GM18508 (cell line): ENCODE results near the gene ARPC1A.
"Not testable (repeated sequence)": the region's sequence is repeated elsewhere in the genome, so short reads cannot be mapped to it uniquely, and the experiment has no call there.

Source experiments
- ATAC-seq: cut with Tn5 transposase; IDR thresholded peaks from one replicate; pipeline ENCODE4 v1.9.1; 2021; ENCODE audit warnings: moderate number of reproducible peaks; ENCODE audit not compliant: insufficient read depth, unreplicated experiment

The ARPC1A gene

GRCh38 chr7:99404977-99405320, 79.3 kb downstream of the ARPC1A start:
- no peak for ATAC-seq

GRCh38 chr7:99406557-99406956, 80.9 kb downstream of the ARPC1A start:
- ATAC-seq, result no peak

- ATAC-seq, result no peak
Measured at GRCh38 chr7:99407872-99408378, 82.2 kb downstream of the ARPC1A start.

- peak; percentile 72 for ATAC-seq
Measured at GRCh38 chr7:99408379-99409191, 82.9 kb downstream of the ARPC1A start, which contains the start of the genes BUD31 and PDAP1. Gene BUD31, plus strand, starts transcription at chr7:99408969. Its CDS starts 2,124 bp downstream, at chr7:99411093. Gene PDAP1, minus strand, starts transcription at chr7:99408597. Its CDS starts 49 bp downstream, at chr7:99408548.

- ATAC-seq, result no peak
Measured at GRCh38 chr7:99409192-99409572, 83.5 kb downstream of the ARPC1A start.

- ATAC-seq, result no peak
Measured at GRCh38 chr7:99409806-99410205, 84.1 kb downstream of the ARPC1A start.

GRCh38 chr7:99410635-99411034, 84.9 kb downstream of the ARPC1A start:
- ATAC-seq, result no peak

GRCh38 chr7:99415513-99416127, 89.9 kb downstream of the ARPC1A start:
- ATAC-seq, result not testable (repeated sequence)
